HCT116 (cell line): ENCODE results near the gene NAPA. TPM values are rescaled to one million over a fixed set of nuclear protein-coding genes. Genes with fewer than 3 reads are reported as not detected.

Source experiments
- ATAC-seq: fragments of 200-7000 bp; cut with Tn5 transposase; 2 replicates; pipeline ENCODE4 v1.9.1; 2020; ENCODE audit warnings: mild to moderate bottlenecking, moderate library complexity
- BruUV-seq: library from RNA; stranded (reverse); fragments of 400-500 nt; replicated peaks from 2 replicates; lab custom pipeline; 2021; lab: Mats Ljungman, UMichigan
- CTCF ChIA-PET: fragments of 300-600 bp; sonication (Branson Sonifier 250); formaldehyde crosslinking; loops from one replicate; lab custom pipeline; 2021; ENCODE audit warnings: antibody characterized with exemption; lab: Charles Lee
- POLR2A ChIA-PET: fragments of 300-600, 350-600 bp; sonication (Branson Sonifier 250); formaldehyde crosslinking; loops from one replicate; lab custom pipeline; 2021; ENCODE audit warnings: antibody characterized with exemption; lab: Charles Lee
- RAD21 ChIA-PET, 2 experiments: fragments of 300-600 bp; sonication (Branson Sonifier 250); formaldehyde crosslinking; loops; one replicate each; lab custom pipeline; 2023; ENCODE audit warnings: low total read pairs in 2 of 2; ENCODE audit not compliant: uncharacterized antibody in 2 of 2, unreplicated experiment in 2 of 2, low non-redundant PET in 1 of 2; lab: Charles Lee
- DNase-seq: peaks from one replicate; pipeline ENCODE4 v3.0.0-alpha.2; 2010; ENCODE audit warnings: low read depth, low spot score
- H2AFZ ChIP-seq: fragments of 200-600 bp; shearing (Covaris generic), sonication (generic); 2 replicates; pipeline ENCODE4 v1.6.1; 2017; ENCODE audit warnings: low read depth, mixed run types, mixed read lengths, antibody characterized with exemption, low read length; ENCODE audit not compliant: poor library complexity, severe bottlenecking
- H3K27ac ChIP-seq: 2 replicates; pipeline ENCODE4 v1.5.1; 2012; ENCODE audit warnings: low read depth, low read length
- H3K27me3 ChIP-seq: fragments of 200-600 bp; sonication (generic); 2 replicates; pipeline ENCODE4 v1.6.1; 2016; ENCODE audit warnings: mixed run types, low read length, mixed read lengths; ENCODE audit not compliant: insufficient read depth
- H3K36me3 ChIP-seq, 2 experiments: fragments of 200-500 bp in 1 of 2; fragments of 200-600 bp in 1 of 2; sonication (Bioruptor generic) in 1 of 2; sonication (generic) in 1 of 2; 2 replicates each; pipeline versions ENCODE4 v1.5.1 to v1.6.1; 2014 to 2016; ENCODE audit warnings: low read length in 2 of 2, inconsistent platforms in 1 of 2, mixed read lengths in 1 of 2, mixed run types in 1 of 2; ENCODE audit not compliant: insufficient read depth in 2 of 2, control insufficient read depth in 1 of 2
- H3K4me1 ChIP-seq, 2 experiments: fragments of 200-600 bp in 1 of 2; sonication (generic) in 1 of 2; 2 replicates each; pipeline versions ENCODE4 v1.5.1 to v1.6.1; 2012 to 2017; ENCODE audit warnings: low read length in 2 of 2, inconsistent platforms in 1 of 2, mild to moderate bottlenecking in 1 of 2, mixed read lengths in 1 of 2, mixed run types in 1 of 2, moderate library complexity in 1 of 2; ENCODE audit not compliant: insufficient read depth in 2 of 2, control insufficient read depth in 1 of 2
- H3K4me2 ChIP-seq: fragments of 200-600 bp; sonication (generic); 2 replicates; pipeline ENCODE4 v1.6.1; 2017; ENCODE audit warnings: mixed run types, low read length, mixed read lengths
- H3K4me3 ChIP-seq, 2 experiments: fragments of 200-600 bp in 1 of 2; sonication (generic) in 1 of 2; replicated peaks in 1 of 2; 2 replicates each; pipeline ENCODE4 v1.5.1; 2011 to 2016; ENCODE audit warnings: low read length in 2 of 2, control low read depth in 1 of 2, low read depth in 1 of 2, mild to moderate bottlenecking in 1 of 2, mixed read lengths in 1 of 2, mixed run types in 1 of 2
- H3K79me2 ChIP-seq: fragments of 200-600 bp; sonication (generic); 2 replicates; pipeline ENCODE4 v1.6.1; 2017; ENCODE audit warnings: mild to moderate bottlenecking, mixed run types, low read length, moderate library complexity, mixed read lengths; ENCODE audit not compliant: insufficient read depth
- H3K9ac ChIP-seq: fragments of 200-600 bp; sonication (generic); 2 replicates; pipeline ENCODE4 v1.6.1; 2016; ENCODE audit warnings: low read length, mixed read lengths
- H3K9me2 ChIP-seq: fragments of 200-600 bp; sonication (generic), shearing (Covaris generic); 2 replicates; pipeline ENCODE4 v1.6.1; 2017; ENCODE audit warnings: mixed run types, mild to moderate bottlenecking, moderate library complexity; ENCODE audit not compliant: insufficient read depth
- H3K9me3 ChIP-seq, 2 experiments: fragments of 200-500 bp in 1 of 2; fragments of 200-600 bp in 1 of 2; sonication (Bioruptor generic) in 1 of 2; sonication (generic) in 1 of 2; 2 replicates each; pipeline ENCODE4 v1.6.1; 2014 to 2017; ENCODE audit warnings: low read length in 2 of 2, mixed read lengths in 2 of 2, inconsistent platforms in 1 of 2, low read depth in 1 of 2, mild to moderate bottlenecking in 1 of 2, mixed run types in 1 of 2, moderate library complexity in 1 of 2; ENCODE audit not compliant: control insufficient read depth in 1 of 2, insufficient read depth in 1 of 2
- H4K20me1 ChIP-seq: fragments of 200-600 bp; sonication (generic), shearing (Covaris generic); 2 replicates; pipeline ENCODE4 v1.6.1; 2017; ENCODE audit warnings: mixed run types, mild to moderate bottlenecking, moderate library complexity; ENCODE audit not compliant: insufficient read depth
- ATF3 ChIP-seq: IDR thresholded peaks from 2 replicates; pipeline ENCODE4 v1.6.1; 2012
- CBX3 ChIP-seq: IDR thresholded peaks from 2 replicates; pipeline ENCODE4 v1.6.1; 2012; ENCODE audit warnings: low read depth
- CEBPB ChIP-seq: IDR thresholded peaks from 2 replicates; pipeline ENCODE4 v1.6.1; 2012; ENCODE audit warnings: low read depth
- CTCF ChIP-seq, 3 experiments: fragments of 200-600 bp in 1 of 3; sonication (generic) in 1 of 3; IDR thresholded peaks in 2 of 3; conservative IDR thresholded peaks in 1 of 3; 2 replicates each; pipeline ENCODE4 v1.5.1; 2012 to 2017; ENCODE audit warnings: low read depth in 2 of 3, low read length in 2 of 3, antibody characterized with exemption in 1 of 3, borderline replicate concordance in 1 of 3, control low read depth in 1 of 3, mild to moderate bottlenecking in 1 of 3, mixed read lengths in 1 of 3, mixed run types in 1 of 3, moderate library complexity in 1 of 3; ENCODE audit not compliant: insufficient read depth in 1 of 3
- EGR1 ChIP-seq: IDR thresholded peaks from 2 replicates; pipeline ENCODE4 v1.6.1; 2012; ENCODE audit warnings: low read depth
- ELF1 ChIP-seq: IDR thresholded peaks from 2 replicates; pipeline ENCODE4 v1.6.1; 2012; ENCODE audit warnings: low read depth, borderline replicate concordance
- EZH2phosphoT487 ChIP-seq: fragments of 200-600 bp; IDR thresholded peaks from 2 replicates; pipeline ENCODE4 v1.6.1; 2018; ENCODE audit warnings: antibody characterized with exemption, borderline replicate concordance
- FOSL1 ChIP-seq: IDR thresholded peaks from 2 replicates; pipeline ENCODE4 v1.6.1; 2012; ENCODE audit warnings: low read depth
- JUND ChIP-seq: IDR thresholded peaks from 2 replicates; pipeline ENCODE4 v1.6.1; 2012
- MAX ChIP-seq: IDR thresholded peaks from 2 replicates; pipeline ENCODE4 v1.6.1; 2012
- POLR2A ChIP-seq: IDR thresholded peaks from 2 replicates; pipeline ENCODE4 v1.7.0; 2011; ENCODE audit warnings: borderline replicate concordance; ENCODE audit not compliant: insufficient read depth, insufficient read length; ENCODE audit errors: extremely low read depth
- POLR2AphosphoS5 ChIP-seq: IDR thresholded peaks from 2 replicates; pipeline ENCODE4 v1.6.1; 2011; ENCODE audit warnings: mild to moderate bottlenecking, low read depth, low read length, moderate library complexity
- RAD21 ChIP-seq: IDR thresholded peaks from 2 replicates; pipeline ENCODE4 v1.6.1; 2012; ENCODE audit warnings: low read depth, mild to moderate bottlenecking
- SIN3A ChIP-seq: IDR thresholded peaks from 2 replicates; pipeline ENCODE4 v1.6.1; 2012; ENCODE audit warnings: low read depth
- SP1 ChIP-seq: IDR thresholded peaks from 2 replicates; pipeline ENCODE4 v1.6.1; 2012; ENCODE audit warnings: low read depth
- TCF7L2 ChIP-seq: IDR thresholded peaks from 2 replicates; pipeline ENCODE4 v1.7.0; 2011; ENCODE audit warnings: borderline replicate concordance, inconsistent platforms; ENCODE audit not compliant: insufficient read depth, insufficient read length; ENCODE audit errors: extremely low read depth
- YY1 ChIP-seq: IDR thresholded peaks from 2 replicates; pipeline ENCODE4 v1.6.1; 2011; ENCODE audit warnings: low read length, low read depth, moderate library complexity, mild to moderate bottlenecking; ENCODE audit not compliant: insufficient replicate concordance; ENCODE audit errors: extremely low read depth
- ZBTB33 ChIP-seq: IDR thresholded peaks from 2 replicates; pipeline ENCODE4 v1.6.1; 2011; ENCODE audit warnings: mild to moderate bottlenecking, low read length, moderate library complexity; ENCODE audit not compliant: insufficient replicate concordance; ENCODE audit errors: extremely low read depth
- ZFX ChIP-seq: fragments of 450-650 bp; IDR thresholded peaks from 2 replicates; pipeline ENCODE4 v1.6.1; 2017
- ZNF274 ChIP-seq: fragments of 200-500 bp; sonication (Bioruptor generic); IDR thresholded peaks from 2 replicates; pipeline ENCODE4 v1.6.1; 2014; ENCODE audit warnings: mild to moderate bottlenecking, low read depth, low read length, inconsistent platforms
- intact Hi-C: fragments of 100-400 bp; cut with micrococcal nuclease; formaldehyde crosslinking; loops from 2 replicates; pipeline ENCODE4 v1.10.0; 2022
- total RNA-seq: library from RNA; stranded (reverse); gene quantifications from one replicate; pipeline ENCODE4 v1.2.1, GENCODE V29; 2021; ENCODE audit not compliant: unreplicated experiment

Gene NAPA
- total RNA-seq, 1 experiment from 2014 or later: 58.8 TPM

- H3K27me3 ChIP-seq: peaks cover 17% of the 10 kb centered on the region
- CTCF ChIA-PET: no interaction called here
- H3K4me1 ChIP-seq: no peaks in the 10 kb centered on the region
- H3K4me2 ChIP-seq: no peak overlapping the region
- no peak for TF ChIP-seq POLR2AphosphoS5
- TF ChIP-seq ZFX: no peak
- TF ChIP-seq ZBTB33: no peak
- no peak for TF ChIP-seq CBX3
- TF ChIP-seq ATF3: no peak
- no peak for TF ChIP-seq CTCF (IDR thresholded peaks at IDR 0.05 in 2 of 3, conservative IDR thresholded peaks at IDR 0.05 in 1 of 3; ENCODE audit: borderline replicate concordance in 1 of 3, insufficient read depth in 1 of 3, low read depth in 2 of 3, low read length in 2 of 3)
- no peak for TF ChIP-seq CEBPB
- TF ChIP-seq RAD21: no peak
- TF ChIP-seq POLR2A: no peak
- TF ChIP-seq MAX: no peak
- no peak for TF ChIP-seq FOSL1
- TF ChIP-seq SP1: no peak
- TF ChIP-seq SIN3A: no peak
- TF ChIP-seq YY1: no peak
- TF ChIP-seq ZNF274: no peak
- no peak for TF ChIP-seq JUND
- TF ChIP-seq ELF1: no peak
- no peak for TF ChIP-seq TCF7L2
- TF ChIP-seq EZH2phosphoT487: no peak
- no peak for TF ChIP-seq EGR1
- no peak overlapping the region for H3K27ac ChIP-seq
- no peak overlapping the region for H2AFZ ChIP-seq
- no TSS peak for BruUV-seq
- intact Hi-C loops: no loop called here
- no peaks in the 10 kb centered on the region for H3K9me2 ChIP-seq
- DNase-seq (no peak), ATAC-seq (no peak)
- H3K9ac ChIP-seq: no peak overlapping the region
- H3K36me3 ChIP-seq: no peaks in the 10 kb centered on the region
- POLR2A ChIA-PET: no interaction called here
- RAD21 ChIA-PET: no interaction called here
- H3K79me2 ChIP-seq: no peaks in the 10 kb centered on the region
- H3K9me3 ChIP-seq: peaks cover 6 to 7% of the 10 kb centered on the region in 2 experiments; a peak in 2 of 4 replicates
- no peak overlapping the region for H3K4me3 ChIP-seq
- H4K20me1 ChIP-seq: no peaks in the 10 kb centered on the region
Measured at GRCh38 chr19:47458672-47459071, 56.2 kb downstream of the NAPA start.
